ENCODE measurements around the gene OR51G2. TPM values are rescaled to one million over a fixed set of nuclear protein-coding genes. Genes with fewer than 3 reads are reported as not detected.

Gene OR51G2
- polyA plus RNA-seq, 1 of the 3 experiments (the other 2 are of a cell fraction) = not detected

- H3K36me3 ChIP-seq (replicated peaks in 1 of 2; ENCODE audit: control insufficient read depth in 1 of 2, insufficient read depth in 2 of 2, low read length in 1 of 2) = no peaks in the 10 kb centered on the region
- no peak for DNase-seq
- ChIA-PET POLR2A (no interaction called here), CTCF (no interaction called here)
- H3K9ac ChIP-seq = no peak overlapping the region
- H3K9me2 ChIP-seq = no peaks in the 10 kb centered on the region
- H3K9me3 ChIP-seq = no peaks in the 10 kb centered on the region
- WGBS (ENCODE audit: low lambda C conversion rate) = 1% methylated on average over 3 of the region's 3 CpGs
- TF ChIP-seq MEF2A (IDR thresholded peaks at IDR 0.05; ENCODE audit: borderline replicate concordance, low read depth) (no peak), FOXM1 (IDR thresholded peaks at IDR 0.05; ENCODE audit: low read depth) (no peak), PBX3 (IDR thresholded peaks at IDR 0.05) (no peak), USF2 (IDR thresholded peaks at IDR 0.05; ENCODE audit: borderline replicate concordance, low read depth, low read length) (no peak), GABPA (IDR thresholded peaks at IDR 0.05; ENCODE audit: low read depth) (no peak), TCF12 (IDR thresholded peaks at IDR 0.05) (no peak), USF1 (IDR thresholded peaks at IDR 0.05; ENCODE audit: borderline replicate concordance, low read depth) (no peak)
- H3K27ac ChIP-seq (ENCODE audit: low read depth in 2 of 2, low read length in 1 of 2) = no peak overlapping the region
- no peaks in the 10 kb centered on the region for H3K4me1 ChIP-seq (ENCODE audit: control insufficient read depth in 1 of 2, insufficient read depth in 2 of 2, low read depth in 1 of 2, low read length in 1 of 2)
- H2AFZ ChIP-seq (ENCODE audit: low read depth) = no peak overlapping the region
- H3K4me3 ChIP-seq (ENCODE audit: low read depth in 2 of 2, low read length in 1 of 2) = no peak overlapping the region
- H3K4me2 ChIP-seq = no peak overlapping the region
- H3K27me3 ChIP-seq (ENCODE audit: insufficient read depth) = no peaks in the 10 kb centered on the region
- no peaks in the 10 kb centered on the region for H3F3A ChIP-seq (replicated peaks; ENCODE audit: insufficient read depth)
- H4K20me1 ChIP-seq (ENCODE audit: insufficient read depth) = no peaks in the 10 kb centered on the region
- no peaks in the 10 kb centered on the region for H3K79me2 ChIP-seq (ENCODE audit: insufficient read depth)
Measured at GRCh38 chr11:4884361-4884760, 34.8 kb downstream of the OR51G2 start.

GRCh38 chr11:4882543-4882942 is 36.6 kb downstream of the OR51G2 start:
- POLR2A ChIA-PET = no interaction called here

More at GRCh38 chr11:4882543-4882942, 36.6 kb downstream of the OR51G2 start:
- Histone ChIP-seq H3K36me3 (replicated peaks in 1 of 2; ENCODE audit: control insufficient read depth in 1 of 2, insufficient read depth in 2 of 2, low read length in 1 of 2) (no peaks in the 10 kb centered on the region), H4K20me1 (ENCODE audit: insufficient read depth) (no peaks in the 10 kb centered on the region), H3K4me3 (ENCODE audit: low read depth in 2 of 2, low read length in 1 of 2) (no peak overlapping the region), H2AFZ (ENCODE audit: low read depth) (no peak overlapping the region), H3K9ac (no peak overlapping the region), H3K4me1 (ENCODE audit: control insufficient read depth in 1 of 2, insufficient read depth in 2 of 2, low read depth in 1 of 2, low read length in 1 of 2) (no peaks in the 10 kb centered on the region), H3K9me2 (no peaks in the 10 kb centered on the region), H3F3A (replicated peaks; ENCODE audit: insufficient read depth) (no peaks in the 10 kb centered on the region), H3K27me3 (ENCODE audit: insufficient read depth) (no peaks in the 10 kb centered on the region), H3K9me3 (no peaks in the 10 kb centered on the region), H3K27ac (ENCODE audit: low read depth in 2 of 2, low read length in 1 of 2) (no peak overlapping the region), H3K4me2 (no peak overlapping the region), H3K79me2 (ENCODE audit: insufficient read depth) (no peaks in the 10 kb centered on the region)
- no peak for DNase-seq
- no peak for TF ChIP-seq TEAD4 (IDR thresholded peaks at IDR 0.05; ENCODE audit: borderline replicate concordance, insufficient read depth)
- TF ChIP-seq EP300 (IDR thresholded peaks at IDR 0.05; ENCODE audit: borderline replicate concordance in 1 of 2, low read depth in 1 of 2, low read length in 1 of 2) = no peak
- no peak for TF ChIP-seq MXI1 (IDR thresholded peaks at IDR 0.05; ENCODE audit: low read depth, low read length)
- TF ChIP-seq JUND (IDR thresholded peaks at IDR 0.05) = no peak
- TF ChIP-seq CTCF (IDR thresholded peaks at IDR 0.05) = no peak
- no peak for TF ChIP-seq FOXM1 (IDR thresholded peaks at IDR 0.05; ENCODE audit: low read depth)
- TF ChIP-seq ELF1 (IDR thresholded peaks at IDR 0.05) = no peak
- TF ChIP-seq MEF2A (IDR thresholded peaks at IDR 0.05; ENCODE audit: borderline replicate concordance, low read depth) = no peak
- CTCF ChIA-PET = no interaction called here
- WGBS (ENCODE audit: low lambda C conversion rate) = 1% methylated on average over 5 of the region's 5 CpGs

Measured in SK-N-SH (cell line).